Vagina (tissue), 2 donors: ENCODE results near the gene VENTX. TPM values are rescaled to one million over a fixed set of nuclear protein-coding genes. Genes with fewer than 3 reads are reported as not detected.

Source experiments
- DNase-seq, 2 donors: peaks; one replicate each; pipeline ENCODE4 v3.0.0-alpha.2; 2017; ENCODE audit errors: extremely low spot score in 2 of 2
- H3K27ac ChIP-seq: fragments of 200-600 bp; sonication (generic); one replicate; pipeline ENCODE4 v1.5.1; 2019
- H3K27me3 ChIP-seq: fragments of 200-600 bp; sonication (generic); one replicate; pipeline ENCODE4 v1.5.1; 2019
- H3K36me3 ChIP-seq, 2 donors: fragments of 200-600 bp; sonication (generic); one replicate each; pipeline ENCODE4 v1.5.1; 2017 to 2019
- H3K4me1 ChIP-seq: fragments of 200-600 bp; sonication (generic); one replicate; pipeline ENCODE4 v1.5.1; 2019
- H3K4me3 ChIP-seq, 2 donors: fragments of 200-600 bp; sonication (generic); 1 replicate in 1 of 2; 2 replicates in 1 of 2; pipeline ENCODE4 v1.5.1; 2016 to 2019
- H3K9me3 ChIP-seq: fragments of 200-600 bp; sonication (generic); one replicate; pipeline ENCODE4 v1.5.1; 2019
- POLR2A ChIP-seq, 2 donors: fragments of 450-650 bp; IDR thresholded peaks; one replicate each; pipeline ENCODE4 v1.6.1; 2017; ENCODE audit warnings: antibody characterized with exemption in 2 of 2, mild to moderate bottlenecking in 2 of 2, moderate library complexity in 2 of 2
- POLR2AphosphoS5 ChIP-seq, 2 donors: sonication (generic); formaldehyde crosslinking; IDR thresholded peaks; one replicate each; pipeline ENCODE4 v1.9.0; 2017; ENCODE audit warnings: antibody characterized with exemption in 2 of 2, mild to moderate bottlenecking in 2 of 2, low read depth in 1 of 2; ENCODE audit not compliant: insufficient read depth in 1 of 2
- intact Hi-C: fragments of 100-400 bp; cut with DNase I; formaldehyde crosslinking; loops from one replicate; pipeline ENCODE4 v1.15.1; 2023
- total RNA-seq: library from RNA; depleted of rRNA; stranded (reverse); fragments of >200 nt; gene quantifications from one replicate; pipeline ENCODE4 v1.2.3, GENCODE V29; 2016
- TF ChIP-seq, protein P1 (sequence below), 3 experiments: fragments of 450-650 bp in 2 of 3; fragments of 200-600 bp in 1 of 3; sonication (generic) in 1 of 3; IDR thresholded peaks; one replicate each; pipeline ENCODE4 v1.5.1; 2017 to 2019; ENCODE audit warnings: antibody characterized with exemption in 3 of 3, mild to moderate bottlenecking in 2 of 3, moderate library complexity in 2 of 3

VENTX gene
- total RNA-seq, 1 donor from 2014 or later = 0.98 TPM

- DNase-seq = no peak
- Histone ChIP-seq H3K36me3 (no peaks in the 10 kb centered on the region), H3K9me3 (no peaks in the 10 kb centered on the region), H3K27me3 (no peaks in the 10 kb centered on the region), H3K27ac (no peak overlapping the region), H3K4me1 (peaks cover 7% of the 10 kb centered on the region), H3K4me3 (peak overlapping the region in 1 of 2 donors; percentile 31)
- TF ChIP-seq POLR2A (IDR thresholded peaks at IDR 0.05) (no peak), POLR2AphosphoS5 (IDR thresholded peaks at IDR 0.05; ENCODE audit: insufficient read depth in 1 of 2, low read depth in 1 of 2) (no peak)
- TF ChIP-seq, protein P1, sequence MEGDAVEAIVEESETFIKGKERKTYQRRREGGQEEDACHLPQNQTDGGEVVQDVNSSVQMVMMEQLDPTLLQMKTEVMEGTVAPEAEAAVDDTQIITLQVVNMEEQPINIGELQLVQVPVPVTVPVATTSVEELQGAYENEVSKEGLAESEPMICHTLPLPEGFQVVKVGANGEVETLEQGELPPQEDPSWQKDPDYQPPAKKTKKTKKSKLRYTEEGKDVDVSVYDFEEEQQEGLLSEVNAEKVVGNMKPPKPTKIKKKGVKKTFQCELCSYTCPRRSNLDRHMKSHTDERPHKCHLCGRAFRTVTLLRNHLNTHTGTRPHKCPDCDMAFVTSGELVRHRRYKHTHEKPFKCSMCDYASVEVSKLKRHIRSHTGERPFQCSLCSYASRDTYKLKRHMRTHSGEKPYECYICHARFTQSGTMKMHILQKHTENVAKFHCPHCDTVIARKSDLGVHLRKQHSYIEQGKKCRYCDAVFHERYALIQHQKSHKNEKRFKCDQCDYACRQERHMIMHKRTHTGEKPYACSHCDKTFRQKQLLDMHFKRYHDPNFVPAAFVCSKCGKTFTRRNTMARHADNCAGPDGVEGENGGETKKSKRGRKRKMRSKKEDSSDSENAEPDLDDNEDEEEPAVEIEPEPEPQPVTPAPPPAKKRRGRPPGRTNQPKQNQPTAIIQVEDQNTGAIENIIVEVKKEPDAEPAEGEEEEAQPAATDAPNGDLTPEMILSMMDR (IDR thresholded peaks at IDR 0.05) = no peak
- intact Hi-C loops = no loop called here
Observed at GRCh38 chr10:133229265-133230043, 8.2 kb upstream of the VENTX start.

DNA sequence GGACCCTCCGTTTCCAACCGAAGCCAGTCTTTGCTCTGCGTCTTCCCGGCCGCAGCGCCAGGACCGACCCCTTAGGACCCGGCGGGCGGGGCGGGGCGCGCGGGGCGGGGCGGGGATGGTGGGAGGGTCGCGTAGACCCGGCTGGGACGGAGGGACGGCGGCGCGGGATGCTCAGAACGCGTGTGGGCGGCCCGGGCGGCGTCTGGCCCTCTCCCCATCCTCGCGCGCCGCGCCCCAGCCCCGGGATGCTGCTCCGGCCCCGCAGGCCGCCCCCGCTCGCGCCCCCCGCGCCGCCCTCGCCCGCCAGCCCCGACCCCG lies 7.7 kb upstream of the VENTX start, which contains the start of gene UTF1:
Gene UTF1, plus strand, starts transcription at position 174 of the 318 bp plus-strand sequence. Its CDS starts 72 bp downstream, at position 246.
- Histone ChIP-seq H3K27me3 (no peaks in the 10 kb centered on the region), H3K9me3 (no peaks in the 10 kb centered on the region), H3K27ac (no peak within 1 kb of the TSS), H3K4me3 (peak within 1 kb of the TSS in 1 of 2 donors; percentile 31), H3K4me1 (peaks cover 7% of the 10 kb centered on the region), H3K36me3 (no peaks in the 10 kb centered on the region)
- DNase-seq = no peak
- intact Hi-C loops = no loop called here
- TF ChIP-seq POLR2AphosphoS5 (IDR thresholded peaks at IDR 0.05; ENCODE audit: insufficient read depth in 1 of 2, low read depth in 1 of 2) (no peak), POLR2A (IDR thresholded peaks at IDR 0.05) (no peak)
- TF ChIP-seq, protein P1 (IDR thresholded peaks at IDR 0.05) = no peak

GRCh38 chr10:133230387-133231195 lies 7.1 kb upstream of the VENTX start:
- no peaks in the 10 kb centered on the region for H3K36me3 ChIP-seq
- peak overlapping the region in 1 of 2 donors; percentile 31 for H3K4me3 ChIP-seq
- H3K27me3 ChIP-seq = peaks cover 4% of the 10 kb centered on the region
- no peak for DNase-seq
- peaks cover 7% of the 10 kb centered on the region for H3K4me1 ChIP-seq
- no peak overlapping the region for H3K27ac ChIP-seq
- TF ChIP-seq POLR2AphosphoS5 (IDR thresholded peaks at IDR 0.05; ENCODE audit: insufficient read depth in 1 of 2, low read depth in 1 of 2) (no peak), POLR2A (IDR thresholded peaks at IDR 0.05) (no peak)
- TF ChIP-seq, protein P1 (IDR thresholded peaks at IDR 0.05) = no peak
- H3K9me3 ChIP-seq = no peaks in the 10 kb centered on the region
- intact Hi-C loops = no loop called here

GRCh38 chr10:133231244-133231945 lies 6.3 kb upstream of the VENTX start:
- intact Hi-C loops = no loop called here
- Histone ChIP-seq H3K4me3 (no peak overlapping the region), H3K36me3 (no peaks in the 10 kb centered on the region), H3K9me3 (no peaks in the 10 kb centered on the region), H3K27me3 (peaks cover 9% of the 10 kb centered on the region), H3K27ac (no peak overlapping the region), H3K4me1 (peaks cover 14% of the 10 kb centered on the region)
- DNase-seq = no peak
- TF ChIP-seq POLR2AphosphoS5 (IDR thresholded peaks at IDR 0.05; ENCODE audit: insufficient read depth in 1 of 2, low read depth in 1 of 2) (no peak), POLR2A (IDR thresholded peaks at IDR 0.05) (no peak)
- TF ChIP-seq, protein P1 (IDR thresholded peaks at IDR 0.05) = no peak
